HG03558 (cell line): ENCODE results near the gene FOXJ3.

Experiments
- ATAC-seq: cut with Tn5 transposase; IDR thresholded peaks from one replicate; pipeline ENCODE4 v1.9.1; 2021; ENCODE audit warnings: moderate number of reproducible peaks; ENCODE audit not compliant: unreplicated experiment; ENCODE audit errors: extremely low read depth

Gene FOXJ3

GRCh38 chr1:42152907-42153600 lies 182.0 kb downstream of the FOXJ3 start, which contains the start of gene GUCA2B:
Gene GUCA2B, plus strand, starts transcription at chr1:42153410. Its CDS starts 41 bp downstream, at chr1:42153451.
- no peak for ATAC-seq

GRCh38 chr1:42152119-42152518 lies 182.9 kb downstream of the FOXJ3 start:
- no peak for ATAC-seq

GRCh38 chr1:42150651-42151050 lies 184.4 kb downstream of the FOXJ3 start:
- ATAC-seq, result no peak

GRCh38 chr1:42148166-42148565 lies 186.9 kb downstream of the FOXJ3 start:
- no peak for ATAC-seq

GRCh38 chr1:42146626-42147320 lies 188.3 kb downstream of the FOXJ3 start:
- no peak for ATAC-seq

- ATAC-seq, result no peak
Measured at GRCh38 chr1:42145764-42146625, 189.0 kb downstream of the FOXJ3 start.

GRCh38 chr1:42145389-42145716 lies 189.7 kb downstream of the FOXJ3 start:
- no peak for ATAC-seq

- ATAC-seq, result no peak
Measured at GRCh38 chr1:42144711-42145388, 190.2 kb downstream of the FOXJ3 start.

GRCh38 chr1:42143896-42144710 lies 190.9 kb downstream of the FOXJ3 start:
- ATAC-seq, result no peak

- no peak for ATAC-seq
Measured at GRCh38 chr1:42142894-42143675, 191.9 kb downstream of the FOXJ3 start.

- ATAC-seq, result no peak
Measured at GRCh38 chr1:42141978-42142377, 193.1 kb downstream of the FOXJ3 start.

- ATAC-seq, result no peak
Measured at GRCh38 chr1:42140191-42140590, 194.8 kb downstream of the FOXJ3 start.

- ATAC-seq, result no peak
Measured at GRCh38 chr1:42139444-42139843, 195.6 kb downstream of the FOXJ3 start.

- no peak for ATAC-seq
Measured at GRCh38 chr1:42138586-42138985, 196.4 kb downstream of the FOXJ3 start.

- ATAC-seq, result no peak
Measured at GRCh38 chr1:42137766-42138165, 197.3 kb downstream of the FOXJ3 start.

GRCh38 chr1:42136466-42136865 lies 198.6 kb downstream of the FOXJ3 start:
- no peak for ATAC-seq

GRCh38 chr1:42135426-42135825 lies 199.6 kb downstream of the FOXJ3 start:
- ATAC-seq, result no peak

GRCh38 chr1:42133809-42134526 lies 201.1 kb downstream of the FOXJ3 start:
- no peak for ATAC-seq
